Activated gamma-delta T cell (primary cell): Measurements from ENCODE around the gene PLAAT2.

Source experiments
- DNase-seq: peaks from one replicate; lab custom pipeline; 2025; lab: John Stamatoyannopoulos, UW

PLAAT2 gene

DNA sequence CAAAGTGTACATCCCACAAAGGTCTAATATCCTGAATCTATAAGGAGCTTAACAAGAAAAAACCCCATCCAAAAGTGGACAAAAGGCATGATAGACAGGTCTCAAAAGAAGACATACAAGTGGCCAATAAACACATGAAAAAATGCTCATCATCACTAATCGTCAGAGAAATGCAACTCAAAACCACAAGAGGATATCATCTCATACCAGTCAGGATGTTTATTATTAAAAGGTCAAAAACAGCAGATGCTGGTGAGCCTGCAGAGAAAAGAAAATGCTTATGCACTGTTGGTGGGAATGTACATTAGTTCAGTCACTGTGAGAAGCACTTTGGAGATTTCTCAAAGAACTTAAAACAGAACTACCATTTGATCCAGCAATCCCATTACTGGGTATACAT lies 44.6 kb downstream of the PLAAT2 start:
- no peak for DNase-seq

DNA sequence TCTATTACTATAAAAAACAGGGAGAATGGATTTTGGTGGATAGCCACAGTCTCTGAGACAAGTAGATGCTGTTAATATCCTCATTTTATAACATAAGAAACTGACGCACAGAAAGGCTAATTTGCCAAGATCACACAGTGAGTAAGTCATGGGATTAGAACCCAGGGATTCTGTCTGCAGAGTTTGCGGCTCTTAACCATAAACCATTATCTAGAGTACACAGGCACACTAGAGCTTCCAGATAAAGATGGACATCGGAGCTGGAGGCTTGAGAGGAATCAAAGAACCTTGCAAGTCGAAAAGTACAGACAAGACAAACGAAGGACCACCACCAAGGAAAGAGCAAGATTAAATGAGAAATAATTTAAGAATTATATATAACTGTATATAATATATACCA lies 46.0 kb downstream of the PLAAT2 start:
- no peak for DNase-seq

DNA sequence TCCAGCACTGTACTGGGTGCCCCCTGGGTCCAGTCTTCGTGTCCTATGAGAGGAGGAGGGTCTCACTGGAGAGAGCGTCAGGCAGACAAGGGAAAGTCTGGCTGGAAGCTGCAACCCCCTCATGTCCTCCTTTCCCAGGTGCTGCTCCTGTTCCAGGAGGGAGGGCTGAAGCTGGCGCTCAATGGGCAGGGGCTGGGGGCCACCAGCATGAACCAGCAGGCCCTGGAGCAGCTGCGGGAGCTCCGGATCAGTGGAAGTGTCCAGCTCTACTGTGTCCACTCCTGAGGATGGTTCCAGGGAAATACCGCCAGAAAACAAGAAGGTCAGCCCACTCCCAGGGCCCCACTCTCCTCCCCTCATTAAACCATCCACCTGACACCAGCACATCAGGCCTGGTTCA lies 47.1 kb downstream of the PLAAT2 start:
- no peak for DNase-seq

DNA sequence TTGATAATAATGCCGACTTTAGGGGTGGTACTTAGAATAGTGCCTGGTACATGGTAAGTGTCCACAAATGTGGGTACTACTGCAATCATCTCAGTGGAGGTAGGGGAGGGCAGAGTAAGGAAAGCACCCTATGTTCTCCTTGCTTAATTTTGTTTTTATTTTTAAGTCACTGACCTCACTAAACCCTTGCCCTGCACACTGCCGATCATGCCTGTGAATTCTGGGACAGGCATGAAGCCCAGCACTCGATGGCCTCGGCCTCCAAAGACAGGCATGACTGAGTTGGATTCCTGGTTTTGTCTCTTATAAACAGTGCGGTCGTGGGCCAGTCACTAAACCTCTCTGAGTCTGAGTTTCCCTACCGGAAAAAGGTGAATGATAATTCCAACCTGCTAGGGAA lies 50.4 kb downstream of the PLAAT2 start:
- DNase-seq, result no peak

DNA sequence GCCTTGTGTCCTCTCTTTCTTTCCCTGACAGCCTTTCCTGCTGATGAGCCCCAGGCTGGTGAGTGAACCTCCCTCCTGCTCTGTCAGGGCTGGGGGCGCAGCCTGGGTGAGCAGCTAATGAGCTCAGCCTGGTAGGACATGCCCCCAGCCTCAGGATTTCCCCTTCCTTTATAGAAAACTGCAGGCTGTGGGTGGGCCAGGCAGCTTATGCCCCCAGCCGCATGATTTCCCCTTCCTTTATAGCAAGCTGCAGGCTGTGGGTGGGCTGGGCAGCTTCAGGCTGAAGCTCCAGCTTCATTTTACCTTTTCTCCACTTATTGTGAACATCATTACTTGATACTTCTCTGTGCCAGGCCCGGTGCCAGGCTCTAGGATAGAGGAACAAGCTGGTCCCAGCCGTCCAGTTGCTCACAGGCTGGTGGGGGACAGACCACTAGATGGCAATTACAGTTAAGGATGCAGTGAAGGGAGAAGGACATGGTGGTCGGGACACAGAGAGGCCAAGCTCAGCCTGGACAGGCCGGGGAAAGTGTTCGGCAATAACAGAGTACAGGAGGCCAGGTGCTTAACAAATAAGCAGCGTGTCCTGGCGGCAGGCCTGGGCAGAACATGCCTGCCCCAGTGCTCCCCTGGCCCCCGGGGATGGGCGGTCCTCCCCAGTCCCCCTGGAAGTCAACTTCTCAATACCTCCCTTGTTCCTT lies 52.0 kb downstream of the PLAAT2 start:
- DNase-seq, result no peak

DNA sequence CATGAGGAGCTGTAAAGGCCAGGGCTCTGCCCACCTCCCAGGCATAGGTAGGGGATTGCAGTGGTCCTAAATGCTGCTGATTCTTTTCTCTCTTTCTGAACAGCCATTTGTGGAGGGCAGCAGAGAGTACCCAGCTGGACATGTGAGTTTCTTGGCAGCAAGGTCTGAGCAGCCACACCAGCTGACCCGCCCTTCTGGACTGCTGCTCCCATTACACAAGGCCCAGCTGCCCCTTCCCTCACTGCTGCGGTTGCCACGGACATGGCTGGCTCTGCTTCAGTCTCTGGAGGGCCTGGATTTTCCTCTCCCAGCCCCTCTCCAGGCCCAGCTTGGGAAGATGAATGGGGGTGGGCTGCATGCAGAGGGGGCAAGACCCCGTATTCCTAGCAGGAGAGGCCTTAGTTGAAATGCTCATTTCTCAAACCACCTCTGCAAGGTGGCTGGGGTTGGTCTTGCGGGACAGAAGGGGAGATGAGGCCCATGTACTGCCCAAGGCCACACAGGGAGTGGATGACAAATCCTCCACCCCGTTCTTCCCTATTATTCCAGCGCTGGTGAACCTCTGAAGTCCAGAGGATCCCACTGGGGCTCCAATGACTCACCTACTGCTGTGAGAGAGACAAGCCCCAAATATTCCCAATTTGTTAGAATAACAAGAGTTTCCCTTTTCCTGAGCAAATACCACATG lies 52.7 kb downstream of the PLAAT2 start:
- no peak for DNase-seq

DNA sequence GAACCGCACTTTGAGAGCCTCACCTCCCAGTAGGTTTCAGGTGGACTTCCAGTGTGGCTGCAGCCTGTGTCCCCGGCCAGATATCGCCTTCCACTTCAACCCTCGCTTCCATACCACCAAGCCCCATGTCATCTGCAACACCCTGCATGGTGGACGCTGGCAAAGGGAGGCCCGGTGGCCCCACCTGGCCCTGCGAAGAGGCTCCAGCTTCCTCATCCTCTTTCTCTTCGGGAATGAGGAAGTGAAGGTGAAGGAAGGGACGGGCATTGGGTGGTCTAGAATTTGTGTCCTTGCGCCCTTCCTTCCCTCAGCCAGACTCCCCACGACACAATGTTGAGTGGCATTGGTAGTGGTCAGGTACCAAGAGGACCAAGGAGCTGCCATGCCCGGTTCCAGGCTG lies 54.4 kb downstream of the PLAAT2 start:
- DNase-seq, result no peak

DNA sequence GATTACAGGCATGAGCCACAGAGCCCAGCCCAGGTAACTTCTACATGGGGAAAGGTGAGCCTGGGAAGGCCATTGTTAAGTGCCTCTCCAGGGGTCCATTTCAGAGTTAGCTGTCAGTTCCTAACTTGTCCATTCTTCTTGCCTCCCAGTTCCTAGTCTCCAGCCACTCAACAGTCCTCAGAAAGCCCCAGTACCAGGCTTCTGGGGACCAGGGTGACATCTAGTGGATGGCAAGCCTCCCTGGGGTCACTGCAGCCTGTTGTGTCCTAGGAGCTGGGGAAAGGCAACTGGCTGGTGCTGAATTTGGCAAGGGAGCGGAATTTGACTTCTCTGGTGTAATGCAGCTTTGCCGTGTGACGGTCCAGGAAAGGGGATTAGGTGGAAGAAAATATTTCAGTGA lies 55.2 kb downstream of the PLAAT2 start:
- no peak for DNase-seq

DNA sequence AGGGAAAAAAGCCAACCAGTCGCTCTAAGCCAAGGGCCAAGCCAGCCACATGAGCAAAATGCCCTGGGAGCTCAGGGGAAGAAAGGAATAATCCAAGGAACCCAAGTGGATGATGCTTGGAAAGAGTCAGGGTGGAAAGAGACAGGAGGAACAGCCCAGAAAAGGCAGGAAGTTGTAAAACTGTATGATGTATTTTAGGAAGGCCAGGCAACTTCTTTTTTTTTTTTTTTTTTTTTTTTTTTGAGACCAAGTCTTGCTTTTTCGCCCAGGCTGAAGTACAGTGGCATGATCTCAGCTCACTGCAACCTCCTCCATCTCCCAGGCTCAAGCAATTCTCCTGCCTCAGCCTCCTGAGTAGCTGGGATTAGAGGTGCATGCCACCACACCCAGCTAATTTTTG lies 55.7 kb downstream of the PLAAT2 start:
- DNase-seq, result no peak

DNA sequence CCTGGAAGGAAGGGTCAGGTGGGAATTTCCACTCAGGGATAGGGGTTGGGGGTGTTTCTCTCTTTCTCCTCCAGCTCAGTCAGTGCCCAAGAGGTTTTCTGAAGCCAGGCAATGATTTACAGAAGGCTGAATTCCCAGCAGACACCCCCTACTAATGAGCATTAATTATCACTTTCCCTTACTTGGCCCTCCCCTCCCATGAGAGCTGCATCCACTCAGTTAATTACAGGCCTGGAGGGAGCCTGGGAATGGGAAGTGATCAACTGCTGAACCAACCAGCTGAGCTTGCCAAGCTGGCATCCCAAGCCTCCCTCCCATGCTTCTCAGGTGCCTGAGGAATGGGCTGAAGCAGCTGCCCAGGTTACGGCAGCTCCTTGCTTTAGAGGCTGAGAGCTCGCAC lies 56.3 kb downstream of the PLAAT2 start:
- no peak for DNase-seq

DNA sequence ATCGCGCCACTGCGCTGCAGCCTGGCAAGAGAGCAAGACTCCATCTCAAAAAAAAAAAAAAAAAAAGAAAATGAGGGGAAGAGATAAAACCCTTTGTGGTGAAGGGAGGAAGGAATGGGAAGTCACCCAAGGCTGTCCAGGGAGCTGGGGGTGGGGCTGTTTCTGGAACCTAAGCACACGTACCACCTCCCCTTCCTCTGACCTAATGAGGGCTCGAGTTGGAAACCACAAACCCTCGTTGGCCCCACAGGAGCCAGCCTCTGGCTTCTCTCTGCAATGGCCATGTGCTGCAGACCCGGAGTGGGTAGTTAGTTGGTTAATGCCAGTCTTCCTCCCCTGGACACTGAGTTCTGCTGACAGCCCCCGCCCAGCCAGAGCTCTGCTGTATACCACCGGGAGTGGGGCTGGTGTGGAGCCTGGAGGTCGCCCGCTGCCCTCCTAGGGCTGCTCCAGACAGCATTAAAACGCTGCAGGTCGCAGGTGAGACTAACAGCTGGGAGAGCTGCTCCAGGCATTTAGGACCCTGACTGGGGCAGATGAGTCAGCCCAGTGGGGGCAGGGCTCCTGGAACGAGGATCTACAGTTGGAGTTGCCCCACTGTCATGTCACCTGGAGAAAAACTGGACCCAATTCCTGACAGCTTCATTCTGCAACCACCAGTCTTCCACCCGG lies 57.2 kb downstream of the PLAAT2 start, which contains the start of gene LGALS12:
LGALS12 (plus strand) TSS at position 228 of the 672 bp plus-strand sequence; CDS start at position 603, 375 bp downstream.
- DNase-seq, result no peak

DNA sequence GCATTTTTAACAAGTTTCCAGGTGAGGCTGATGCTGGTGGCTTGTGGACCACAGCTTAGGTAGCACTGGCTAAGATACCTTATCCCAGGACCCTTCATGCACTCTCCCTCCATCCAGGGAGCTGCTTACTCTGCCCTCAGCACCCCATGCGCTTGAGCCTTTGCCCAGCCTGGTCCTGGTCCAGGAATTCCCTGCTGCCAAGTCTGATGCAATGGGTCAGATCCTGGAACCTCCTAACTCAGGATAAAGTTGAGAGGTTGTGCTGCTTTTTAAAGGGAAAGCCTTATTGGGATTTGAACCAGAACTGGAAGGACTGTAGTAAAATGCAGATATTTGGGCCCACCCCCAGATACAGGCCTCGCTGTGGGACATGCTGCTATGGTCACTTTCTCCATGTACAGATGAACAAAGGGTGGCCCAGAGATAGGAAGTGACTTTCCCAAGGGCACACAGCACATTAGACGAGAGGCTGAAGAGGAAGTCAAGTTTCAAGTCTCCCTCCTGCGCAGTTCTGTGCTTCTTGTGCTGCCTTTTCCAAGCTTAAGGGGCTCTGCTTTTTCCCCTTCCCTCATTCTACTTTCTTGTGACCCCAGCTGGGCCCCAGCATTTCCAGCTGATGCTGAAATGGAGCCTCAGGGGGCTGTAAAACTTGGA lies 58.1 kb downstream of the PLAAT2 start:
- DNase-seq, result no peak

DNA sequence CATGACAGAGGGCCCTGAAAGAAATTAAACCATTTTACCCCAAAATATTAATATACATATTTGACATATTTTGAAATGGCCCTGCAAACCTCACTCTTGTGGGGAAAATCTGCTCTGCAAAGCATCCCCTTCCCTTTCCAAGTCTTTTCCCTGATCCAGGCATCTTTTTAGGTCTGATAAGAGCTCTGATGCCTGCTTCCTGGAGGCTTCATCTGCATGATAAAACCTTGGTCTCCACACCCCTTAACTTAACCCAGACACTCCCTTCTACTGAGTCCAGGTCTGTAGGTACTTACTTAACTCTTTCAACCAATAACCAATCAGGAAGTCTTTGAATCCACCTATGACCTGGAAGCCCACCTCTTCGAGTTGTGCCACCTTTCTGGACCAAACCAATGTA lies 59.1 kb downstream of the PLAAT2 start:
- DNase-seq, result no peak

DNA sequence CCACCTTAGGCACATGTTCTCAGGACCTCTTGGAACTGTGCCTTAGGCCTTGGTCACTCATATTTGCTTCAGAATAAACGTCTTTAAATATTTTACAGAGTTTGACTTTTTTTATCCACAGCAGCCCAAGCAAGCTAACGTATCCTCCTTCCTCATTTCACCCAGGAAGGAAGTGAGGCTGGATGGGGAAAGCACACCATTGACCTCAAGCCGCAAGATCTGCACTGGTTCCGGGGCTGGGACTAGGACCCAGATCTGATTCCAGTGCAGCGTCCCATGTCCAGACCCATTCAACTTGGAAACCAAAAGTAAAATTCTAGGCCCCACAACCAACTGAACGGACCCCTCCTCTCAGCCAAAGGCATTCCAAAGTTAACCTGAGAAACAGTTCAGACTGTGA lies 59.7 kb downstream of the PLAAT2 start:
- no peak for DNase-seq
